Measurements from ENCODE around the gene GOLGA8J. TPM values are rescaled to one million over a fixed set of nuclear protein-coding genes. Genes with fewer than 3 reads are reported as not detected.
"Not testable (repeated sequence)": the region's sequence is repeated elsewhere in the genome, so short reads cannot be mapped to it uniquely, and the experiment has no call there.

The GOLGA8J gene
- total RNA-seq (1 to 10 TPM in 1 of 2 donors, not detected in 1; 1.5 TPM), polyA plus RNA-seq (not detected)
- long read RNA-seq, donor 1 = 0 reads
- long read RNA-seq, donor 2 = 0 reads

- H3K27ac ChIP-seq (ENCODE audit: low read depth in 1 of 2, low read length in 2 of 2); ATAC-seq (ENCODE audit: low FRiP score); DNase-seq; H3K36me3 ChIP-seq (ENCODE audit: control insufficient read depth in 1 of 2, insufficient read depth in 2 of 2, low read length in 1 of 2); H3K27me3 ChIP-seq (ENCODE audit: control insufficient read depth in 1 of 2, insufficient read depth in 2 of 2, low read length in 1 of 2); intact Hi-C loops (cut with DNase I); H3K4me1 ChIP-seq (ENCODE audit: control insufficient read depth in 1 of 2, insufficient read depth in 2 of 2, low read length in 2 of 2); H3K9me3 ChIP-seq (ENCODE audit: control insufficient read depth, low read length); H3K4me3 ChIP-seq (ENCODE audit: low read length in 2 of 2): not testable (repeated sequence)
- no CpG with 5 or more reads among the region's 7 CpGs for whole genome bisulfite sequencing, 2 donors
Observed at GRCh38 chr15:30082655-30083054, at the start of gene GOLGA8J. TSS of gene GOLGA8J (plus strand) at chr15:30082955. CDS start at chr15:30083053, 98 bp downstream.

GRCh38 chr15:30033211-30033610 is 49.5 kb upstream of the GOLGA8J start:
- Histone ChIP-seq H3K9me3 (ENCODE audit: control insufficient read depth, low read length) (no peaks in the 10 kb centered on the region), H3K4me3 (ENCODE audit: low read length in 2 of 2) (no peak overlapping the region), H3K27ac (ENCODE audit: low read depth in 1 of 2, low read length in 2 of 2) (no peak overlapping the region), H3K27me3 (ENCODE audit: control insufficient read depth in 1 of 2, insufficient read depth in 2 of 2, low read length in 1 of 2) (no peaks in the 10 kb centered on the region), H3K4me1 (ENCODE audit: control insufficient read depth in 1 of 2, insufficient read depth in 2 of 2, low read length in 2 of 2) (no peaks in the 10 kb centered on the region), H3K36me3 (ENCODE audit: control insufficient read depth in 1 of 2, insufficient read depth in 2 of 2, low read length in 1 of 2) (no peaks in the 10 kb centered on the region)
- DNase-seq (no peak), ATAC-seq (ENCODE audit: low FRiP score) (no peak)
- WGBS, 2 donors = 85 to 86% methylated on average over 3 of the region's 3 CpGs
- intact Hi-C loops (cut with DNase I) = no loop called here

GRCh38 chr15:30033763-30034162 is 49.0 kb upstream of the GOLGA8J start:
- H3K27me3 ChIP-seq (ENCODE audit: control insufficient read depth in 1 of 2, insufficient read depth in 2 of 2, low read length in 1 of 2) = no peaks in the 10 kb centered on the region
- H3K27ac ChIP-seq (ENCODE audit: low read depth in 1 of 2, low read length in 2 of 2) = no peak overlapping the region
- H3K4me3 ChIP-seq (ENCODE audit: low read length in 2 of 2) = no peak overlapping the region
- H3K4me1 ChIP-seq (ENCODE audit: control insufficient read depth in 1 of 2, insufficient read depth in 2 of 2, low read length in 2 of 2) = no peaks in the 10 kb centered on the region
- WGBS, 2 donors = 91 to 95% methylated on average over 4 of the region's 4 CpGs
- H3K36me3 ChIP-seq (ENCODE audit: control insufficient read depth in 1 of 2, insufficient read depth in 2 of 2, low read length in 1 of 2) = no peaks in the 10 kb centered on the region
- intact Hi-C loops (cut with DNase I) = no loop called here
- H3K9me3 ChIP-seq (ENCODE audit: control insufficient read depth, low read length) = no peaks in the 10 kb centered on the region
- ATAC-seq (ENCODE audit: low FRiP score) = no peak
- no peak for DNase-seq

- no peak overlapping the region for H3K27ac ChIP-seq (ENCODE audit: low read depth in 1 of 2, low read length in 2 of 2)
- H3K9me3 ChIP-seq (ENCODE audit: control insufficient read depth, low read length) = no peaks in the 10 kb centered on the region
- intact Hi-C loops (cut with DNase I) = no loop called here
- no peaks in the 10 kb centered on the region for H3K4me1 ChIP-seq (ENCODE audit: control insufficient read depth in 1 of 2, insufficient read depth in 2 of 2, low read length in 2 of 2)
- ATAC-seq (ENCODE audit: low FRiP score) (no peak), DNase-seq (no peak)
- no peak overlapping the region for H3K4me3 ChIP-seq (ENCODE audit: low read length in 2 of 2)
- 56 to 58% methylated on average over 6 of the region's 6 CpGs for WGBS, 2 donors
- no peaks in the 10 kb centered on the region for H3K36me3 ChIP-seq (ENCODE audit: control insufficient read depth in 1 of 2, insufficient read depth in 2 of 2, low read length in 1 of 2)
- H3K27me3 ChIP-seq (ENCODE audit: control insufficient read depth in 1 of 2, insufficient read depth in 2 of 2, low read length in 1 of 2) = no peaks in the 10 kb centered on the region
Observed at GRCh38 chr15:30036036-30036703, 46.6 kb upstream of the GOLGA8J start.

- Histone ChIP-seq H3K27me3 (ENCODE audit: control insufficient read depth in 1 of 2, insufficient read depth in 2 of 2, low read length in 1 of 2) (no peaks in the 10 kb centered on the region), H3K27ac (ENCODE audit: low read depth in 1 of 2, low read length in 2 of 2) (no peak overlapping the region), H3K9me3 (ENCODE audit: control insufficient read depth, low read length) (no peaks in the 10 kb centered on the region), H3K4me1 (ENCODE audit: control insufficient read depth in 1 of 2, insufficient read depth in 2 of 2, low read length in 2 of 2) (no peaks in the 10 kb centered on the region), H3K4me3 (ENCODE audit: low read length in 2 of 2) (no peak overlapping the region), H3K36me3 (ENCODE audit: control insufficient read depth in 1 of 2, insufficient read depth in 2 of 2, low read length in 1 of 2) (no peaks in the 10 kb centered on the region)
- intact Hi-C loops (cut with DNase I) = no loop called here
- DNase-seq = no peak
- peak; percentile 41 for ATAC-seq (ENCODE audit: low FRiP score)
- WGBS, 2 donors = 56 to 58% methylated on average over 5 of the region's 5 CpGs
Observed at GRCh38 chr15:30038667-30039523, 43.9 kb upstream of the GOLGA8J start.

GRCh38 chr15:30041868-30042267 is 40.9 kb upstream of the GOLGA8J start:
- Histone ChIP-seq H3K27me3 (ENCODE audit: control insufficient read depth in 1 of 2, insufficient read depth in 2 of 2, low read length in 1 of 2) (no peaks in the 10 kb centered on the region), H3K27ac (ENCODE audit: low read depth in 1 of 2, low read length in 2 of 2) (no peak overlapping the region), H3K9me3 (ENCODE audit: control insufficient read depth, low read length) (no peaks in the 10 kb centered on the region), H3K4me1 (ENCODE audit: control insufficient read depth in 1 of 2, insufficient read depth in 2 of 2, low read length in 2 of 2) (no peaks in the 10 kb centered on the region), H3K36me3 (ENCODE audit: control insufficient read depth in 1 of 2, insufficient read depth in 2 of 2, low read length in 1 of 2) (no peaks in the 10 kb centered on the region), H3K4me3 (ENCODE audit: low read length in 2 of 2) (no peak overlapping the region)
- DNase-seq (no peak), ATAC-seq (ENCODE audit: low FRiP score) (no peak)
- intact Hi-C loops (cut with DNase I) = loop anchor here in 1 of 2 donors (10.0 kb wide), 2 partner anchors 97 to 297 kb away; no protein-coding TSS in a partner anchor
- WGBS, 2 donors = 73 to 82% methylated on average over 3 of the region's 3 CpGs

- Histone ChIP-seq H3K36me3 (ENCODE audit: control insufficient read depth in 1 of 2, insufficient read depth in 2 of 2, low read length in 1 of 2) (no peaks in the 10 kb centered on the region), H3K4me3 (ENCODE audit: low read length in 2 of 2) (no peak overlapping the region), H3K4me1 (ENCODE audit: control insufficient read depth in 1 of 2, insufficient read depth in 2 of 2, low read length in 2 of 2) (no peaks in the 10 kb centered on the region), H3K9me3 (ENCODE audit: control insufficient read depth, low read length) (no peaks in the 10 kb centered on the region), H3K27ac (ENCODE audit: low read depth in 1 of 2, low read length in 2 of 2) (no peak overlapping the region), H3K27me3 (ENCODE audit: control insufficient read depth in 1 of 2, insufficient read depth in 2 of 2, low read length in 1 of 2) (no peaks in the 10 kb centered on the region)
- WGBS, 2 donors = 55 to 58% methylated on average over 4 of the region's 4 CpGs
- intact Hi-C loops (cut with DNase I) = loop anchor here in 1 of 2 donors (10.0 kb wide), 2 partner anchors 98 to 298 kb away; no protein-coding TSS in a partner anchor
- DNase-seq = no peak
- no peak for ATAC-seq (ENCODE audit: low FRiP score)
Observed at GRCh38 chr15:30042556-30042955, 40.2 kb upstream of the GOLGA8J start.

GRCh38 chr15:30043211-30043655 is 39.5 kb upstream of the GOLGA8J start:
- Histone ChIP-seq H3K27ac (ENCODE audit: low read depth in 1 of 2, low read length in 2 of 2) (no peak overlapping the region), H3K4me1 (ENCODE audit: control insufficient read depth in 1 of 2, insufficient read depth in 2 of 2, low read length in 2 of 2) (no peaks in the 10 kb centered on the region), H3K4me3 (ENCODE audit: low read length in 2 of 2) (no peak overlapping the region), H3K36me3 (ENCODE audit: control insufficient read depth in 1 of 2, insufficient read depth in 2 of 2, low read length in 1 of 2) (no peaks in the 10 kb centered on the region), H3K27me3 (ENCODE audit: control insufficient read depth in 1 of 2, insufficient read depth in 2 of 2, low read length in 1 of 2) (no peaks in the 10 kb centered on the region), H3K9me3 (ENCODE audit: control insufficient read depth, low read length) (no peaks in the 10 kb centered on the region)
- WGBS, 2 donors = 17 to 25% methylated on average over 2 of the region's 2 CpGs
- no peak for DNase-seq
- intact Hi-C loops (cut with DNase I) = loop anchor here in 1 of 2 donors (10.0 kb wide), 2 partner anchors 98 to 298 kb away; no protein-coding TSS in a partner anchor
- no peak for ATAC-seq (ENCODE audit: low FRiP score)
